ENCODE results near the gene PLA2G4B.

PLA2G4B gene

GRCh38 chr15:41838400-41838897 is at the start of gene PLA2G4B:
TSS of gene PLA2G4B (plus strand) at chr15:41838847. CDS start at chr15:41838914, 67 bp downstream.
- DNase-seq = no peak

- no peak for DNase-seq
Observed at GRCh38 chr15:41789236-41789635, 49.4 kb upstream of the PLA2G4B start.

GRCh38 chr15:41789662-41790061 is 49.0 kb upstream of the PLA2G4B start:
- no peak for DNase-seq

GRCh38 chr15:41790169-41790568 is 48.5 kb upstream of the PLA2G4B start:
- no peak for DNase-seq

GRCh38 chr15:41790756-41791546 is 47.7 kb upstream of the PLA2G4B start:
- DNase-seq = no peak

GRCh38 chr15:41791547-41791937 is 47.1 kb upstream of the PLA2G4B start:
- no peak for DNase-seq

GRCh38 chr15:41792000-41792637 is 46.5 kb upstream of the PLA2G4B start:
- no peak for DNase-seq

GRCh38 chr15:41794081-41794480 is 44.6 kb upstream of the PLA2G4B start:
- DNase-seq = no peak

GRCh38 chr15:41795996-41796856 is 42.4 kb upstream of the PLA2G4B start:
- no peak for DNase-seq

- DNase-seq = no peak
Observed at GRCh38 chr15:41797201-41797944, 41.3 kb upstream of the PLA2G4B start.

- no peak for DNase-seq
Observed at GRCh38 chr15:41798607-41799487, 39.8 kb upstream of the PLA2G4B start.

GRCh38 chr15:41799488-41799805 is 39.2 kb upstream of the PLA2G4B start:
- no peak for DNase-seq

- DNase-seq = no peak
Observed at GRCh38 chr15:41801185-41801584, 37.5 kb upstream of the PLA2G4B start.

- no peak for DNase-seq
Observed at GRCh38 chr15:41801850-41802455, 36.7 kb upstream of the PLA2G4B start.

GRCh38 chr15:41804361-41804760 is 34.3 kb upstream of the PLA2G4B start:
- DNase-seq = no peak

GRCh38 chr15:41804916-41805666 is 33.6 kb upstream of the PLA2G4B start:
- DNase-seq = no peak

- DNase-seq = no peak
Observed at GRCh38 chr15:41805711-41806110, 32.9 kb upstream of the PLA2G4B start.

- no peak for DNase-seq
Observed at GRCh38 chr15:41806291-41807181, 32.1 kb upstream of the PLA2G4B start.

GRCh38 chr15:41809121-41809520 is 29.5 kb upstream of the PLA2G4B start:
- no peak for DNase-seq
